NCI-H2171 treated with DMSO at 0.1 percent for 48 hours (cell line): ENCODE data around the gene AP4E1.
"Not testable (repeated sequence)": the region's sequence is repeated elsewhere in the genome, so short reads cannot be mapped to it uniquely, and the experiment has no call there.

Experiments
- DNase-seq: peaks from one replicate; lab custom pipeline; 2025; lab: John Stamatoyannopoulos, UW

AP4E1 gene

DNA sequence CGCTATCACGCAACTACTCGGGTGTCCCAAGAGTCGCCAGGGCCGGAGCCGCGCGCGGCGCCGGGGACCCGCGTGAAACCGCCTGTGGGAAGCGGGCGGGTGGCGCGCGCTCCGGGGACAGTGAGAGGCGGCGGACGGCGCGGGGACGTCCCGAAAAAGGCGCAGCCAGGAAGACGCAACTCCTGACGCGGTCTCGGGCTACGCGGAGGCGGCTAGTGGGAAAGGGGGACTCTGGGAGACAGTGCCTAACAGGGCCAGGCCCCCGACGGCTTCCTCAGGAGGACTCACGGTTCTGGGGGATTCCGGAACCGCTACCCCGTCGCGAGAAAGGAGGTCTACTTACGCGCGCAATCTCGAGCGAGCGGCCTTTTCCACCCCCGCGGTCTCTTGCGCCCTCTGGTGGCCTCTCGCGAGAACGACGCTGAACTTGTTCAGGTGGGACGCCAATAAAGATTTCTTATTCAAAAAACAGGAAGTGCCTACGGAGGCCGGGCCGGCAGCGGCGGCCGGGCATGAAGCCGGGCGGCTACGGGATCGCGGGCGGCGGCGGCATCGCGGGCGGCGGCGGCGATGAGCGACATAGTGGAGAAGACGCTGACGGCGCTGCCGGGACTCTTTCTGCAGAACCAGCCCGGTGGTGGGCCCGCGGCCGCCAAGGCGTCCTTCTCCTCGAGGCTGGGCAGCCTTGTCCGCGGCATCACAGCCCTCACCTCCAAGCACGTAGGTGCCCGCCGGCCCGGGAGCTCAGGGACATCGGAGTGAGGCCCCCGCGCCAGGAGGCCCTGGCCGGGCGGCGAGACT is at the start of gene AP4E1:
Gene AP4E1 (plus strand): TSS at position 475 of the 801 bp plus-strand sequence. CDS start 96 bp downstream, at position 571.
- peak; percentile 91 for DNase-seq

DNA sequence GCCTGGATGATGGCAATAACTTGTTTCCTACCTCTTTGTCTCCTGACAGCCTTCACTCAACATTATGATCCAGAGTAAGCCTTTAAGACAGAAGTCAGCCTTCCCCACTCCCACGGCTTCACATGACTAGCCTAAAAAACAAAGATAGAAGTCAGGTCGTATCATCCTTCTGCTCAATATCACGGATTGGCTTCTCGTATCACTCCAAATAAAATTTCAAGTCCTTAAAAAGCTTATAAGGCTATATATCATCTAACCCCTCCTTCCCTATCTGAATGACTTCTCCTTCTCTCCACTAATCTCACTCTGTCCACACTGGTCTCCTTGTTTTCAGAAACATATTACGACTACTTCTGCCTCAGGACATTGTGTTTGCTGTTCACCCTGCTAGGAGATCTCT is 47.7 kb upstream of the AP4E1 start:
- DNase-seq = no peak

- DNase-seq = no peak
These were observed 45.9 kb upstream of the AP4E1 start for GRCh38 chr15:50862553-50862952.

DNA sequence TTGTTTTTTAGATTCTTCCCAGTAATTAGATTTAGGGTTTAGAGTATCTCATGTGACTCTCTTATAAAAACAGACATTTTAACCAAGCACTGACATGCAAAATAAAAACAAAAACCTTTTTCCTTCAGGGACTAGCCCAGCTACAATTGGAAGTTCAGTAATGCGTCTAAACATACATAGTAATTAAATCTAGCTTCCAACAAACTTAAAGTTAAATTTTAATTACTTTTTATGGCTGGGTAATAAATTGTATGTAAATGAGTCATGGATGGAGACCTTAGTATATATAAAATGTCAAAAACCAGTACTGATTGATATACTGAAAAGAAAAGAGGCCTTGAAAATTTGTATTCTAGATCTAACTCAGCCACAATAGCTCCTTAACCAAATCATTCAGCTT is 43.6 kb upstream of the AP4E1 start:
- DNase-seq = no peak

DNA sequence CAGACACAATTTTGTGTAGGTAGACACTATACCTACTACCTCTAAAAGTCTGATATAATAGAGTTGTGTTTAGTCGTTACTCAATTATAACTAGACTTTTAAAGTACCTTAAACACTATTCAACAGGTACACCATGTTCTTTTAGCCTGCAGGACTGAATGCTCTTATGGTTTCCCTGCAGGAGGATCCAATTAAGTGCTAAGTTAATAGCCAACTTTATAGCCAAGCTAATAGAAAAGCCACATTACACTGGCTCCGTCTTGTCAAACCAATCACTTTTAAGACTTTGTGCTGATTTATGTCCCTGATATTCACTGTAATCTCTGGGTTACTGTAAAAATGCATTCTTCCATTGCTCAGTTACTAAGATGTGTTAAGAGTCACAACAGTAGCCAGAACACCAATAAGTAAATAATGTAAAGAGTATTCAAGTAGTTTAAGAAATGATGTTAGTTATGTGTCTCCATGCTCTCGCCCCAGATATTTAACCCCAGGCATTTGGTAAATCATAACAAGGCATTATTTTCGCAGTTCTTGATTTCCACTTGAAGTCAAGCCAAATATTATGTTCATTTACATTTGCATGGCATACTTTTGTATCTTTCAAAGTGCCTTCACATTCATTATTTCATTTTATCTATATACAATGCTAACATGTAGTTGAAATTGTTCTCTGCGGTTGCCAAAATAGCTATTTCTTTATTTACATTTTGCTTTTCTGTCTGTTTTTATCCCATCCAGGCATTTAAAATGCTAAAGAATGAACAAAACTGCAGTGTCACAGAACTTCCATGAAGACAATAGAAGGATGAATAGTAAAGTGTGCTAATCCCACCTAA is 42.7 kb upstream of the AP4E1 start:
- no peak for DNase-seq

DNA sequence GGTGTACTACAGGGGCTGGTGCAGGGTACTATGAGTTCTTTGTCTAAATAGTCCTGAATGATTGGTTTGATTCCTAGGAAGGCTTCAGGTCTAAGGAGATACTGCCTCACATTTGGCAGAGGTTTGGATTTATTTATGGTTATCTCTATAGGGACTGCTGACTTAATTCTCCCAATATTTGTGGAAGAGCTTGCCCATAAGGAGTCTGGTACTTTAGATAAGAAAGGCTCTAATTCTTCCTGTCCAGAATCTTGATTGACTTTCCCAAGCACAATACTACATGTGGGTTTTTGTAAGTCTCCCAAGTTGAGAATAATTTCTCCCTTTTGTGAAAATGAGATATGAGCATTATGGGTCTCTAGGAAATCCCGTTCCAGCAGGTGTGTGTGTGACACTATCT is 36.7 kb upstream of the AP4E1 start:
- DNase-seq = no peak

- DNase-seq = no peak
These were observed 35.6 kb upstream of the AP4E1 start for GRCh38 chr15:50872832-50873426.

GRCh38 chr15:50873935-50874361 is 34.5 kb upstream of the AP4E1 start:
- DNase-seq = no peak

GRCh38 chr15:50875238-50875637 is 33.2 kb upstream of the AP4E1 start:
- DNase-seq = not testable (repeated sequence)

- DNase-seq = no peak
These were observed 32.1 kb upstream of the AP4E1 start for GRCh38 chr15:50876260-50876988.

- peak; percentile 67 for DNase-seq
These were observed 31.5 kb upstream of the AP4E1 start for GRCh38 chr15:50876989-50877360.

DNA sequence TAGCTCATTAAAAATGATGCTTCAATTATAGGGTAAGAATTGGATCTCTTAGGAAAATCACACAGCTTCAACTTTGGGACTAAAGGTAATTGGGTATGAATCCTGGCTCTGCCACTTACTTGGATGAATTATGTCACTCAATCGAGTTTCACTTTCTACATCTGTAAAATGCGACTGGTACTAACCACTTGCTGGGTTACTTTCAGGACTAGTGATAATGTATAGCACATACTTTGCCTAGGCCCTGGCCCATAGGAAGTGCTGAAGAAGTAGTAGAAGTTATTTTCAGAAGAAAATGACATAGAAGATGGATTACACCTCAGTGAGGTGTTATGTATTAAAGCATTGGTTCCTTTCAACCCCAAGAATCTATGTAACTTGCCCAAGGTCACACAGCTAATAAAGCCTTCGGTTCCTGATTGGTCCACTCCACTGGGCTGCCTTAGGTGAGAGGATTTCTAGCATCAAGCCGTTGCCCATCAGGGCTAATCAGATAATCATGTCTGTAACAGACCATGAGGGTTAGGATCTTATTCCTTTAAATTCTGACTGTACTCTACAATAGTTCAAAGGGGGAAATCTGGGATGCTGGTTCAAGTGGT is 29.4 kb upstream of the AP4E1 start:
- no peak for DNase-seq

DNA sequence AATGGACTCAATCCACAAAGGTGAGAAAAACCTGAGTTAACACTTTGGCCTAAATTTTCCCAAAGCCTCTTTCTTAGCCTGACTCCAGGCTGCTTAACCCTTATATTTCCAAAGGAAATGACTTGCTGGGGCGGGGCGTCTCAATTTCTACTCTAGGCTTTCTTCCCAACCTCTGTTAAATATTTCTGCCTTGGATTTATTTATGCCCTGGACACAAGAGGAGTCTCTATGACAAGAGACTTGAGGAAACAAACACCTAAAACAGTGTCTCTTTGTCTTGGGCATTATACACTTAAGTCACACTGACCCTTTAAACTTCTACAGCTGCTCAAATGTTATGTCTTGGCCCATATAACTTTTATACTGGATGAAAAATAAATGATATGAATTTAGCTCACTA is 28.3 kb upstream of the AP4E1 start:
- no peak for DNase-seq

DNA sequence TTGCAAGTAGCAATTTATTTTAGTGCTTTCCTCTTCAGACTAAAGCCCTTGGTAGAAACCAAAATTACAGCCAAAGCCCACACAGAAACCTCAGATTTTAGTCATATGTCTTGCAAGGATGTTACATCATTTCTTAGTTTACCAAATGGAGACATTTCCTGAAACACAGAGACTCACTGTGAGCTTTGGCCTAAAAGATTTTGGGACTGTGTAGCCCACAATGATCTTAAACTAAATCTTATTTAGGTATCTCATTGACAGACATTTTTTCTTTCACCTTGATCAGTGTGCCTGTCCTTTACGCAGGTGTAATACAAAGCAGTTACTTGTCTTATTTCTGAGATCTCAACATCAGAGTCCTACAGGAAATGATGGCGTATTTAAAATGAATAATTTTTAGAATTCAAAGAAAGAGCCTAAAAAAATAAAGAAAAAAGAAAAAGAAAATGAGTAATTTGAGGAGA is 27.8 kb upstream of the AP4E1 start:
- DNase-seq = no peak

DNA sequence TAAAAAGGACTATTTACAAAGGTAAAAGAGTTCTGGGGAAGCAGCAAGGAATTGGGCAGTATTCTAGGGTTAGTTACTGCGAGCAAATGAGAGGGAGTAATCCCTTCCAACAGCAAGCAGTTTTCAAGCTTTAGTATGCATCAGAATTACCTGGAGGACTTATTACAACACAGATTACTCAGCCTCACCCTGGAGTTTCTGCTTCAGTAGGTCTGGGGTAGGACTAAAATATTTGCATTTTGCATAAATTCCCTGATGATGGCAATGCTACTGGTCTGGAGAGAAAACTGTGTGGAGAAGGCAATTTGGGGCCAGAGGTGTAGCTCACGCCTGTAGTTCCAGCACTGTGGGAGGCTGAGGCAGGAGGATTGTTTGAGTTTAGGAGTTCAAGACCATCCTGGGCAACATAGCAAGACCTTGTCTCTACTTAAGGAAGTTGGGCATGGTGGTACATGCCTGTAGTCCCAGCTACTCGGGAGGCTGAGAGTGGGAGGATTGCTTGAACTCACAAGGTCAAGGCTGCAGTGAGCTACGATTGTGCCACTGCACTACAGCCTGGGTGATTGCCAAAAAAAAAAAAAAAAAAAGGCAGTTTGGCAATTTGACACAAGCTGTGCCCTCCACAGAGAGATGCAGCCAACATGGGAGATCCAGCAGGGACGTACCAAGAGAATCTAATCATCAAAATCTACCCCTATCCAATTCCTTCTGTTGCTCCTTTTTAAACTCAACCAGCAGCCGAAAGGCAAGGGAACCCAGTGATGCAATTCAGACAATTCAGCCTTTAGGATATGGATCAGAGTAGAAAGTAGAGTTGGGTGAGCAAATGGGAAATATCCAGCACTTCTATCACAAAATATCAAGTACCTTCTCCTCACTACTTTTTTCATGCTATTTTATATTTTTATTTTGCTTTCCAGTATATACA is 27.1 kb upstream of the AP4E1 start:
- peak; percentile 60 for DNase-seq

DNA sequence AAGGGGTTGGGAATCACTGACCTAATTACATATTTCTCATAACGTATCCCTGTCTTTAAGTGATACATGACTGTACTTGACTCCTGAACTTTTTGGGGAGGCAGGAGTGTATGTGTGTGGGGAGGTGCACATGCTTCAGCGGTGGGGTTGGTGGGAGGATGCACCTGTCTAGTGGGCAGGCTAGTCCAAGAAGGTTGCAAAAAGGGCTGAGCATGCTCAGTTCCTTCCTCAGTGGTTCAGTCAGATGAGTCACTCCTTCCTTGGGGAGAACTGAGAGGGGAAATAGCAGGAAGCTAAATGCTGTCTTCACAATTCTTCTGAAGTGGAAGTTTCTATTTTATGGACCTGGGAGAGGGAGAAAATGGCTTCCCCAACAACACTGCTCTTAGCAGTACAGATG is 24.6 kb upstream of the AP4E1 start:
- DNase-seq = no peak

DNA sequence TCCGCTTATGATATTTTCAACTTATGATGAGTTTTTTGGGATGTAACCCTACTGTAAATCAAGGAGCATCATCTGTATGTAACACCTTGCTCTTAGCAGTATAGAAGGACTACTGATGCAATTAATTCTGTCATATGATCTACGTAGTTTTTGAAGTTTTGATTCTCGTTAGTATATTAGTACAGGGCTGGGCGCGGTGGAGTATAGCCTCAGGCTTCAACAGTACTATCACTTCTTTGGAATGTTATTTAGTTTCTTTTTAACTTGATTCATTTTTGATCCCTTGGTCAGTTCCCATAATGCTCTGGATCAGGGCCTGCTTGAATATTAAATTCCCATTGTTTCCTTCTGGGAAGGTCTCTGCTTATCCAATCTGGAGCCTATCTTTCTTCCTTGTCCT is 23.9 kb upstream of the AP4E1 start:
- no peak for DNase-seq

GRCh38 chr15:50886139-50886467 is 22.4 kb upstream of the AP4E1 start:
- no peak for DNase-seq

GRCh38 chr15:50886611-50887345 is 21.7 kb upstream of the AP4E1 start:
- no peak for DNase-seq

- DNase-seq = no peak
These were observed 20.4 kb upstream of the AP4E1 start for GRCh38 chr15:50888054-50888453.
